Mammary epithelial cell (primary cell): ENCODE measurements around the gene ORC3.

Experiments used
- EZH2 ChIP-seq: IDR thresholded peaks from 2 replicates; pipeline ENCODE4 v1.6.1; 2012; ENCODE audit warnings: low read length, inconsistent platforms, borderline replicate concordance
- TF ChIP-seq, protein P1 (sequence below), 2 donors: IDR thresholded peaks in 1 of 2; conservative IDR thresholded peaks in 1 of 2; 2 replicates each; pipeline ENCODE4 v1.5.1; 2011 to 2012; ENCODE audit warnings: inconsistent platforms in 2 of 2, low read length in 2 of 2, mild to moderate bottlenecking in 2 of 2, control low read depth in 1 of 2, low read depth in 1 of 2; ENCODE audit not compliant: insufficient read depth in 1 of 2; ENCODE audit errors: extremely low read depth in 1 of 2

DNA sequence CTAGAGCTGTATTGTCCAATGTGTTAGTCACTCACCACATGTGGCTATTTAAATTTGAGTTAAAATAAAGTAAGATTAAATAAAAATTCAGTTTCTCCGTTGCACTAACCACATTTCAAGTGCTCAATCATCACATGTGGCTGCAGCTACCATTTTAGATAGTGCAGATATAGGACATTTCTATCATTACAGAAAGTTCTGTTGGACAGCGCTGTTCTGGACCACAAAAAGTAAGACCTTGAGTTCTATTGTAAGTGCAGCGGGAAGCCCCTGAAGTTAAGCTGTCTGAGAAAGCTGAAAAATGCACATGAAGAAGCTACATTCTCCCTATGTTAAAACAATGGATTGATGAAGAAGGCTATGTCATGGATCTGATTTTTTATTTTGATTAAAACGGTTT is 1.1 kb downstream of the ORC3 start:
- TF ChIP-seq EZH2: no peak
- TF ChIP-seq, protein P1, sequence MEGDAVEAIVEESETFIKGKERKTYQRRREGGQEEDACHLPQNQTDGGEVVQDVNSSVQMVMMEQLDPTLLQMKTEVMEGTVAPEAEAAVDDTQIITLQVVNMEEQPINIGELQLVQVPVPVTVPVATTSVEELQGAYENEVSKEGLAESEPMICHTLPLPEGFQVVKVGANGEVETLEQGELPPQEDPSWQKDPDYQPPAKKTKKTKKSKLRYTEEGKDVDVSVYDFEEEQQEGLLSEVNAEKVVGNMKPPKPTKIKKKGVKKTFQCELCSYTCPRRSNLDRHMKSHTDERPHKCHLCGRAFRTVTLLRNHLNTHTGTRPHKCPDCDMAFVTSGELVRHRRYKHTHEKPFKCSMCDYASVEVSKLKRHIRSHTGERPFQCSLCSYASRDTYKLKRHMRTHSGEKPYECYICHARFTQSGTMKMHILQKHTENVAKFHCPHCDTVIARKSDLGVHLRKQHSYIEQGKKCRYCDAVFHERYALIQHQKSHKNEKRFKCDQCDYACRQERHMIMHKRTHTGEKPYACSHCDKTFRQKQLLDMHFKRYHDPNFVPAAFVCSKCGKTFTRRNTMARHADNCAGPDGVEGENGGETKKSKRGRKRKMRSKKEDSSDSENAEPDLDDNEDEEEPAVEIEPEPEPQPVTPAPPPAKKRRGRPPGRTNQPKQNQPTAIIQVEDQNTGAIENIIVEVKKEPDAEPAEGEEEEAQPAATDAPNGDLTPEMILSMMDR (conservative IDR thresholded peaks at IDR 0.05 in 1 of 2, IDR thresholded peaks at IDR 0.05 in 1 of 2; ENCODE audit: extremely low read depth in 1 of 2, insufficient read depth in 1 of 2, low read depth in 1 of 2, low read length in 2 of 2): no peak
